PC-3 (cell line): ENCODE measurements around the gene WDR45B.

Experiments
- CTCF ChIP-seq: fragments of 300-600 bp; sonication (generic); conservative IDR thresholded peaks from 2 replicates; pipeline ENCODE4 v1.5.1; 2017; ENCODE audit warnings: antibody characterized with exemption, low read depth, mild to moderate bottlenecking, low read length
- EZH2 ChIP-seq: fragments of 300-600 bp; sonication (generic); IDR thresholded peaks from one replicate; pipeline ENCODE4 v1.6.1; 2017; ENCODE audit warnings: antibody characterized with exemption, mild to moderate bottlenecking, low read length; ENCODE audit not compliant: unreplicated experiment

- no peak for TF ChIP-seq CTCF
- TF ChIP-seq EZH2, result no peak
Measured at GRCh38 chr17:82687871-82688270, 39.6 kb upstream of the WDR45B start.
